Measurements from ENCODE around the gene TMEM135.
A peak's percentile ranks its signal among the peaks of the same experiment; 100 is the strongest.
"Not testable (repeated sequence)": the region's sequence is repeated elsewhere in the genome, so short reads cannot be mapped to it uniquely, and the experiment has no call there.

Gene TMEM135

DNA sequence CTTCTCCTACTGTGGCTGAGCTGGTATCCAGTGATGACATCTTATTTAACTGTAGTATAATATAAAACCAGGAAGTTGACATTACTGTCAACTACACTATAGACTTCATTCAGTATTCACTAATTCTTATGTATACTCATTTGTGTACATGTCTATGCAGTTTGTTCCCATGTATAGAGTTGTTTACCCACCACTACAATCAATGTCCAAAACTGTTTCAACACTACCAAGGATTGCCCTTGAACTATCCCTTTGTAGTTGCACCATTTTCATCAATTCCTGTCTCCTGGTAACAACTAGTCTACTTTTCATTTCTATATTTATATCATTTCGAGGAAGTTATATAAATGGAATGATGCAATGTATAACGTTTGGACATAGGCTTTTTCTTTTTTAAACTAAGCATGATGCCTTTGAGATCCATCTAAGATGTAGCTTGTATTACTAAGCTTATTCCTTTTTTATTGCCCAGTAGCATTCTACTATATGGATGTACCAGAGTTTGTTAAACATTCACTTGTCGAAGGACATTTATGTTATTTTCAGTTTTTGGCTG is 39.2 kb downstream of the TMEM135 start:
- DNase-seq (ENCODE audit: low read depth): no peak

GRCh38 chr11:87081358-87081757 is 43.6 kb downstream of the TMEM135 start:
- DNase-seq (ENCODE audit: low read depth): no peak

GRCh38 chr11:87082590-87082989 is 44.9 kb downstream of the TMEM135 start:
- no peak for DNase-seq (ENCODE audit: low read depth)

DNA sequence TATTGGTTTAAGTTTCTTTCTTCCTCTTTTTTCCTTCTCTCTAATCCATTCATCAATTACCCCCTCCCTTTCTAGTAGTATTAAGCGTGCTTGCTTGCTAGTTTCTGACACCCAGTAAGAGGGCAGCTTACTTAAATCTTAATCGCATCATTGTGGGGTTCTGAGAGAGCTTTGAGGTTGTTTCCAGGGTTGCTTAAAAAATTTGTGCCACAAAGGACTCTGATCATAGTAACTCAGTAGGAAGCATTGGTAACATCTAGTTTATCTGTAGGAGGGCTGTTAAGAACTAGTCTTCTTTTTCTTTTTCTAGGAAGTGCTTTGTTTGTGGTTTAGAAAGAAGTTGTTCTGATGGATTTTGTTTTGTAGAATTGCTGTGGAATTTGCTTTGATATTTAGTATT is 45.3 kb downstream of the TMEM135 start:
- DNase-seq (ENCODE audit: low read depth): no peak

DNA sequence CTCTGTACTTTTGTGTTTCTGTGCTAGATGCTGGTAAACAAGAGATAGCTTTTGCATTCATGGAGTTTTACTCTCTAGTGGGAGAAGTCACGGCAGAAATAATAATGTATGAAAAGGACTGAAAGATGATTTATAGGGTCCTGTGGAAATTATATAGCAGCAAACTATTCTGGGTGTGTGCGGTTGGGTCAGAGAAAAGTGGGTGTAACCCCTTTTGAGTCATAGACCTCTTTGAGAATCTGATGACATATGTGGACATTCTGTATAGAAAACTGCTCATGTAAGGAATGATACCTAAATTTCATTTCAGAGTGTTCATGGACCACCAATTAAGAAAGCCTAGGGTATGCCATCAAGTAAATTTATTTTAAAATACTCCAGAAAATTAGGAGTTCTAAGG is 54.4 kb downstream of the TMEM135 start:
- no peak for DNase-seq (ENCODE audit: low read depth)

GRCh38 chr11:87092567-87092966 is 54.8 kb downstream of the TMEM135 start:
- DNase-seq (ENCODE audit: low read depth): no peak

- DNase-seq (ENCODE audit: low read depth): peak; percentile 9
Measured at GRCh38 chr11:87097582-87097981, 59.8 kb downstream of the TMEM135 start.

- no peak for DNase-seq (ENCODE audit: low read depth)
Measured at GRCh38 chr11:87101956-87102580, 64.3 kb downstream of the TMEM135 start.

DNA sequence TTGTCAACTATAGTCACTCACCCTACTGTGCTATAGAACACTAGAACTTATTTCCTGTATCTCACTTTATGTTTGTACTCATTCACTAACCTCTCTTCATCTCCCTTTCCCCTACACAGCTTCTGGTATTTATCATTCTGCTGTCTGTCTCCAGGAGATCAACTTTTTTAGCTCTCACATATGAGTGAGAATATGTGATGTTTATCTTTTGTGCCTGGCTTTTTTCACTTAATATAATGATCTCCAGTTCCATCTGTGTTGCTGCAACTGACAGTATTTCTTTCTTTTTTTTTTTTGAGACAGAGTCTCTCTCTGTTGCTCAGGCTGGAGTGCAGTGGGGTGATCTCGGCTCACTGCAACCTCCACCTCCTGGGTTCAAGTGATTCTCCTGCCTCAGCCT is 68.1 kb downstream of the TMEM135 start:
- not testable (repeated sequence) for DNase-seq (ENCODE audit: low read depth)

DNA sequence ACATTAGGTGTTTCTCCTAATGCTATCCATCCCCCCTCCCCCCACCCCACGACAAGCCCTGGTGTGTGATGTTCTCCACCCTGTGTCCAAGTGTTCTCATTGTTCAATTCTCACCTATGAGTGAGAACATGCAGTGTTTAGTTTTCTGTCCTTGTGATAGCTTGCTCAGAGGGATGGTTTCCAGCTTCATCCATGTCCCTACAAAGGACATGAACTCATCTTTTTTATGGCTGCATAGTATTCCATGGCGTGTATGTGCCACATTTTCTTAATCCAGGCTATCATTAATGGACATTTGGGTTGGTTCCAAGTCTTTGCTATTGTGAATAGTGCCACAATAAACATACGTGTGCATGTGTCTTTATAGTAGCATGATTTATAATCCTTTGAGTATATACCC is 69.6 kb downstream of the TMEM135 start:
- DNase-seq (ENCODE audit: low read depth): not testable (repeated sequence)

GRCh38 chr11:87110443-87111131 is 72.9 kb downstream of the TMEM135 start:
- no peak for DNase-seq (ENCODE audit: low read depth)

- DNase-seq (ENCODE audit: low read depth): no peak
Measured at GRCh38 chr11:87114093-87114492, 76.4 kb downstream of the TMEM135 start.

GRCh38 chr11:87116185-87116584 is 78.5 kb downstream of the TMEM135 start:
- DNase-seq (ENCODE audit: low read depth): no peak

- no peak for DNase-seq (ENCODE audit: low read depth)
Measured at GRCh38 chr11:87120937-87121336, 83.2 kb downstream of the TMEM135 start.

GRCh38 chr11:87122852-87123251 is 85.1 kb downstream of the TMEM135 start:
- DNase-seq (ENCODE audit: low read depth): no peak

- DNase-seq (ENCODE audit: low read depth): no peak
Measured at GRCh38 chr11:87125257-87125656, 87.5 kb downstream of the TMEM135 start.

- DNase-seq (ENCODE audit: low read depth): no peak
Measured at GRCh38 chr11:87127101-87127500, 89.4 kb downstream of the TMEM135 start.

DNA sequence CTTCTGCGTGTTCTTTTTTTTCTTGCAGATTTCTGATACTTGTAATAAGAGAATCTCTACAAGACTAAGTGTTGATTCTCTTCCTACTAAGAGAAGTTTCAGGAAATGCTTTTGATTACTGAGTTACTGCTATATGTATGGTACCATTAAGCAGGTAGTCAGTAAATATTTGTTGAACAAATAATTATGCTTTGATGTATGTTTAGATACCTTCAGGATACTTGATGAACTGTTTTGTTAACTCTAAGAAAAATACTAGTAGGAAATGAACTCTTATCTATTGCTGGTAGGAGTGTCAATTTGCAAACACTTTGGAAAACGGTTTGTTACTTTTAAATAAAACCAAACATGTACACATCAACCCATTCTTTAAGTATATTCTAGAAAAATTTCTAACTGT is 90.6 kb downstream of the TMEM135 start:
- DNase-seq (ENCODE audit: low read depth): no peak

DNA sequence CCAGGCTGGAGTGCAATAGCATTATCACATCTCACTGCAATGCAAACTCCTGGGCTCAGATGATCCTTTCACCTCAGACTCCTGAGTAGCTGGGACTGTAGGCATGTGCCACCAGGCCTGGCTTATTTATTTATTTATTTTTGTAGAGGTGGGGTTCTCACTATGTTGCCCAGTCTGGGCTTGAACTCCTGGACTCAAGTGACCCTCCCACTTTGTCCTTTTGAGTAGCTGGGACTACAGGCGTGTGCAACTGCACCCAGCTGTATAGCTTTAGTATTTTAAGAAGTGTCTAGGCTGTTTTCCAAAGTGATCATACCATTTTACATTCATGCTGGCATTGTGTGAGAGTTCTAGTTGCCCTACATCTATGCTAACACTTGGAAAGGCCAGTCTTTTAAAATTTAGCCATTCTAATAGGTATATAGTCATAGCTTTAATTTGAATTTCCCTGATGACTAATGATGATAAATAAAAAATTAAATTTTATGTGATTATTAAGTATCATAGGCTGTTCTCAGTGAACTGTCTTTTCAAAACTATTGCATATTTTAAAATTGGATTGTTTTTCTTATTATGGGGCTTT is 96.9 kb downstream of the TMEM135 start:
- no peak for DNase-seq (ENCODE audit: low read depth)

- DNase-seq (ENCODE audit: low read depth): no peak
Measured at GRCh38 chr11:87136236-87136635, 98.5 kb downstream of the TMEM135 start.

- no peak for DNase-seq (ENCODE audit: low read depth)
Measured at GRCh38 chr11:87137711-87138110, 100.0 kb downstream of the TMEM135 start.

GRCh38 chr11:87139475-87139874 is 101.7 kb downstream of the TMEM135 start:
- DNase-seq (ENCODE audit: low read depth): no peak

DNA sequence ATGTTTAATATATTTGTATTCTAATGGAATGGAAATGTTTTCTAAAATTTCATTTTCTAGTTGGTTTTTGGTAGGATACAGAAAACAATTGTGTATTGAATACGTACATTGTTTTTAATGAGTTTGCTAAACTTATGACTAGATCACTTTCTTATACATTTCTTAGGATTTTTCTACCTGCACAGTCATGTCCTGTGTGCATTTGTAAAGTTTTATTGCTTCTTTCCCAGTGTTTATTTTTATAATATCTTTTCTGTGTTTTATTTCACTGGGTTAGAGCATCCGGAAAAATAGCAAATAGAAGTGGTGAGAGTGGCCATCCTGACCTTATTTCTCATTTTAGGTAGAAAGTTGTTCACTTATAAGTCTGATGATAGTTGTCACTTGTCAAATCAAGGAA is 103.6 kb downstream of the TMEM135 start:
- no peak for DNase-seq (ENCODE audit: low read depth)

All from activated T-cell treated with anti-CD3 and anti-CD28 coated beads for 48 hours (primary cell).